ENCODE data around the gene FGGY.

FGGY gene

DNA sequence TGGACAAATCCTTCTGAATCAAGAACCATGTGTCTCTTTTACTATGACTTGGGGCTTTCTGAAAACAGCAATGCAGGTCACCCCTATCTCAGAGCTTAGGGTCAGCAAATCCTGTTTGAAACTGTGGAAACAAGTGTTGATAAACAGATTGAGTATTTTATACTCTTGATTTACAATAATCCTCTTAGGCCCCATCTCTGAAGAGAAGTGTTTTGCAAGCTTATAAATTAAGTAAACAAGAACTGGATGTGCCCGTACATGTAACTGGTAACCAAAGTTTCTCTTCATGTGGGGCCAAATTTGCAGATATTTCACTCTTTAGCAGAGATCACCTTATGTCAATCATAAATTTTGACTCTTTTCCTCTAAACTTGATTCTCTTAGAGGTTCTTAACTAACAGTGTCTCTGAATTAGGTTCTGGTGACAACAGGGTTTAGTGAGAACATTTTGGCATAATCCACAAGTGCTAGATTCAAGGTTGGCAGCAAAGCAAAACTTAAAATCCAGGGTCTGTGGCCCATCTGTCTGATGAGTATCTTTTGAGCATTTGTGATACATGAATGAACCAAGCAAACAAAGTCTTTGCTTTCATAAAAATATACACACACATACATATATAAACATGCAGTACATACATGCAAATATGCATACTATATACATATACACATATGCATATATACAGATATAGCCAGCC lies 334.8 kb downstream of the FGGY start:
- Histone ChIP-seq H3K4me3 (ENCODE audit: low read depth, low read length) (no peak overlapping the region), H3K27me3 (ENCODE audit: insufficient read depth, low read depth, severe bottlenecking) (no peaks in the 10 kb centered on the region), H3K9me3 (ENCODE audit: severe bottlenecking) (no peaks in the 10 kb centered on the region), H3K36me3 (no peaks in the 10 kb centered on the region), H3K27ac (peak overlapping the region; percentile 58)
- TF ChIP-seq, protein P1, sequence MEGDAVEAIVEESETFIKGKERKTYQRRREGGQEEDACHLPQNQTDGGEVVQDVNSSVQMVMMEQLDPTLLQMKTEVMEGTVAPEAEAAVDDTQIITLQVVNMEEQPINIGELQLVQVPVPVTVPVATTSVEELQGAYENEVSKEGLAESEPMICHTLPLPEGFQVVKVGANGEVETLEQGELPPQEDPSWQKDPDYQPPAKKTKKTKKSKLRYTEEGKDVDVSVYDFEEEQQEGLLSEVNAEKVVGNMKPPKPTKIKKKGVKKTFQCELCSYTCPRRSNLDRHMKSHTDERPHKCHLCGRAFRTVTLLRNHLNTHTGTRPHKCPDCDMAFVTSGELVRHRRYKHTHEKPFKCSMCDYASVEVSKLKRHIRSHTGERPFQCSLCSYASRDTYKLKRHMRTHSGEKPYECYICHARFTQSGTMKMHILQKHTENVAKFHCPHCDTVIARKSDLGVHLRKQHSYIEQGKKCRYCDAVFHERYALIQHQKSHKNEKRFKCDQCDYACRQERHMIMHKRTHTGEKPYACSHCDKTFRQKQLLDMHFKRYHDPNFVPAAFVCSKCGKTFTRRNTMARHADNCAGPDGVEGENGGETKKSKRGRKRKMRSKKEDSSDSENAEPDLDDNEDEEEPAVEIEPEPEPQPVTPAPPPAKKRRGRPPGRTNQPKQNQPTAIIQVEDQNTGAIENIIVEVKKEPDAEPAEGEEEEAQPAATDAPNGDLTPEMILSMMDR (IDR thresholded peaks at IDR 0.05; ENCODE audit: low read depth, low read length) = no peak
- DNase-seq = no peak

DNA sequence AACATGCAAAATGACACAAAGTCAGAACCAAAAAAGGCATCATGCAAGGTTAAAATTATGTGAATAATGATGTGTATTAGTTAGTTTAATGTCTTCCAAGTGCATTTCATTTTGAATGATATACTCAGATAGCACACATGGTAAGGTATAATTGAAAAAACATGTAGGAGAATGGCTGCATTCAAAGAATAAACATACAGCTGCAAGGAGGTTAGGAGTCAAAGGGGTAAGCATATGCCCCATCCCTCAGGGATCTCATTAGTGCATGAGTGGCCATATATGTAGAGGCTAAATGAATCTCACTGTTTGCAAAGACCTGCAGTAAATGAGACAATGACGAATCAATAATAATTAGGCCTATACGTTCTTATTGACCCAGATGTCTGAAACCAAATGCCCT lies 338.2 kb downstream of the FGGY start:
- no peak overlapping the region for H3K27ac ChIP-seq
- TF ChIP-seq, protein P1 (IDR thresholded peaks at IDR 0.05; ENCODE audit: low read depth, low read length) = no peak
- DNase-seq = no peak
- H3K36me3 ChIP-seq = no peaks in the 10 kb centered on the region
- H3K4me3 ChIP-seq (ENCODE audit: low read depth, low read length) = no peak overlapping the region
- no peaks in the 10 kb centered on the region for H3K9me3 ChIP-seq (ENCODE audit: severe bottlenecking)
- no peaks in the 10 kb centered on the region for H3K27me3 ChIP-seq (ENCODE audit: insufficient read depth, low read depth, severe bottlenecking)

DNA sequence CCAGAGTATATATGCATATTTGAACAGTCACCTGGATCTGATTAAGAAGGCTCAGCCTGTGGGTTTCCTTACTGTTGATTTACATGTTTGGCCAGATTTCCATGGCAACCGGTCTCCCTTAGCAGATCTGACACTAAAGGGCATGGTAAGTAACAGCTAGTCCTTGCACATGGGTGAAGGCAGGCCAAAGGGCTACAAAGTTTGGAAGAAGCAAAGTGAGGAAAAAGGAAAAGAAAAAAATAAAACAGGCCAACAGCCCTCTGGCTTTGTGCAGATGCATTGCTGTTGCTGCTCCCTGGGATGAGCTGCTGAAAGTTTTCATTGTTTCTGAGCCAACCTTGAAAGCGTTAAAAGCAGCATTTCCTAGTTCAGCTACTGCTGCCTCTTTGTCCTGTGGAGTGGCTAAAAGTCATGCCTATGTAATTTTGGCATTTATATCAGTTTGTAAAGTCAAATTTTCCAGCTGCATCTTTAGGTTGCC lies 341.4 kb downstream of the FGGY start:
- H3K4me3 ChIP-seq (ENCODE audit: low read depth, low read length) = no peak overlapping the region
- TF ChIP-seq, protein P1 (IDR thresholded peaks at IDR 0.05; ENCODE audit: low read depth, low read length) = no peak
- H3K9me3 ChIP-seq (ENCODE audit: severe bottlenecking) = no peaks in the 10 kb centered on the region
- DNase-seq = no peak
- no peak overlapping the region for H3K27ac ChIP-seq
- no peaks in the 10 kb centered on the region for H3K36me3 ChIP-seq
- H3K27me3 ChIP-seq (ENCODE audit: insufficient read depth, low read depth, severe bottlenecking) = no peaks in the 10 kb centered on the region

DNA sequence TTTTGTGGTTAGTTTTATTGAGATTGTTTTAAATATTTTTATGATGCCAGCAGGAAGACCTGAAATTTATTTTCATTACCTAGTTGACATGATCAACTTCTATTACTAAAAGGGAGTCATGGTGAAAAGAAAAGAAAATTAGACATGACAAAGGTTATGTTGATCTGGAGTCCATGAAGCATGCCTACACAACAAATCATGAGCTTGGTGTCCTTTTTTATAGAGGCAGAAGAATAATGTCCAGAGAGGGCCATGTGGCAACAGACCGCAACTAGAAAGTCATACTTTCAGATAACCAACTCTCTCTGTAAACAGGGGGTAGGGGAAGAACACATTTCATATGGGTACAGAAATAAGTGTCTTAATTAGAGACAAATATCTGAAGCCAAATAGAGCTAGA lies 342.4 kb downstream of the FGGY start:
- no peak overlapping the region for H3K4me3 ChIP-seq (ENCODE audit: low read depth, low read length)
- DNase-seq = no peak
- no peak overlapping the region for H3K27ac ChIP-seq
- H3K9me3 ChIP-seq (ENCODE audit: severe bottlenecking) = no peaks in the 10 kb centered on the region
- TF ChIP-seq, protein P1 (IDR thresholded peaks at IDR 0.05; ENCODE audit: low read depth, low read length) = no peak
- no peaks in the 10 kb centered on the region for H3K36me3 ChIP-seq
- H3K27me3 ChIP-seq (ENCODE audit: insufficient read depth, low read depth, severe bottlenecking) = no peaks in the 10 kb centered on the region

DNA sequence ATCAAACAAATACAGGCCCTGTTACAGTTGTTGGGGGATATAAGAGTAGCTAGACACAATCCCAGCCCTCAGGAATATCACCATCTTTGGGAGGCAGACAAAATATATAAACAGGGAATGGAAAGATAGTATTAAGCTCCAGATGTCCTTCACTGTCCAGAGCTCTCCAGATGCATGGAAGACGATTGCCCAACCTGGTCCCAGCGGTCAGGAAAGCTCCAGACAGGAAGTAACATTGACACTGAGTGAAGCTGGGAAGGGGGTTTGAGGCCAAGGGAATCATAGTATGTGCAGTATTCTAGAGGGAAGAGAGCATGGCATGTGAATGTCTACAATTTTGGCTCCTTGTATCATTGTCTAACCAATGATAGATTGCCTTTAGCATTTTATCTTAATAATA lies 344.0 kb downstream of the FGGY start:
- Histone ChIP-seq H3K36me3 (no peaks in the 10 kb centered on the region), H3K9me3 (ENCODE audit: severe bottlenecking) (no peaks in the 10 kb centered on the region), H3K27ac (no peak overlapping the region), H3K27me3 (ENCODE audit: insufficient read depth, low read depth, severe bottlenecking) (no peaks in the 10 kb centered on the region), H3K4me3 (ENCODE audit: low read depth, low read length) (no peak overlapping the region)
- TF ChIP-seq, protein P1 (IDR thresholded peaks at IDR 0.05; ENCODE audit: low read depth, low read length) = no peak
- DNase-seq = no peak

DNA sequence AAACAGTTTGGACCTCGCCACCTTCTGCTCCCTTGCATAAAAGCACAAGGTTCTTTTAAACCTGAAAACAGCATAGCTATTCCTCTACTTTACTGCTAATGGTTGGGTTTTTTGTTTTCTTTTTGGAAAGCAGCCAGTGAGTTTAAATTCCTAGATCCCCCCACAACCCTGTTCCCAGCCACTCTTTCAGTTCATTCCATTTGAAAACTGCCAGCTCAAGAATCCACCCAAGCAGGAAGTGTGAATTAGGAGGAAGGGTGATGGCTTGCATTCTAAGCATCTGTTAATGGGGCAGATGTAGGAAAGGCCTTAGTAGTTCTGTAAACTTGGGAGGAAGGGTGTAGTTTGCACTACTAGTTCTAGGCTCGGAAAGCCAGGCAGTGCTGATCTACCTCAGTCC lies 344.9 kb downstream of the FGGY start:
- TF ChIP-seq, protein P1 (IDR thresholded peaks at IDR 0.05; ENCODE audit: low read depth, low read length) = no peak
- H3K27me3 ChIP-seq (ENCODE audit: insufficient read depth, low read depth, severe bottlenecking) = no peaks in the 10 kb centered on the region
- DNase-seq = no peak
- H3K27ac ChIP-seq = no peak overlapping the region
- no peak overlapping the region for H3K4me3 ChIP-seq (ENCODE audit: low read depth, low read length)
- H3K36me3 ChIP-seq = no peaks in the 10 kb centered on the region
- no peaks in the 10 kb centered on the region for H3K9me3 ChIP-seq (ENCODE audit: severe bottlenecking)
